HepG2 (cell line): ENCODE data around the gene TATDN3. TPM values are rescaled to one million over a fixed set of nuclear protein-coding genes. Genes with fewer than 3 reads are reported as not detected.

Experiments
- BCLAF1 ChIP-seq: fragments of 450-650 bp; IDR thresholded peaks from 2 replicates; pipeline ENCODE4 v1.6.1; 2017; ENCODE audit warnings: mild to moderate bottlenecking
- CEBPG ChIP-seq: IDR thresholded peaks from 2 replicates; pipeline ENCODE4 v1.6.1; 2016
- IRF2 ChIP-seq: IDR thresholded peaks from 2 replicates; pipeline ENCODE4 v1.6.1; 2018; ENCODE audit warnings: missing genetic modification reagents, missing compliant biosample characterization
- KAT8 ChIP-seq: IDR thresholded peaks from 2 replicates; pipeline ENCODE4 v1.6.1; 2016; ENCODE audit warnings: missing genetic modification reagents, missing compliant biosample characterization
- PHF8 ChIP-seq: sonication (generic); formaldehyde crosslinking; IDR thresholded peaks from 2 replicates; pipeline ENCODE4 v1.5.0; 2020; ENCODE audit warnings: missing genetic modification reagents
- SMC3 ChIP-seq: IDR thresholded peaks from 2 replicates; pipeline ENCODE4 v1.6.1; 2011; ENCODE audit warnings: low read length, improper control_type of control experiment
- SOX5 ChIP-seq: IDR thresholded peaks from 2 replicates; pipeline ENCODE4 v1.6.1; 2016; ENCODE audit warnings: borderline replicate concordance
- TCF7L2 ChIP-seq: IDR thresholded peaks from 2 replicates; pipeline ENCODE4 v1.6.1; 2011; ENCODE audit warnings: mild to moderate bottlenecking, low read depth, low read length, moderate library complexity
- TOE1 ChIP-seq: sonication (generic); formaldehyde crosslinking; IDR thresholded peaks from 2 replicates; pipeline ENCODE4 v1.4.0; 2020; ENCODE audit warnings: mild to moderate bottlenecking, missing genetic modification reagents
- ZBTB10 ChIP-seq: sonication (generic); formaldehyde crosslinking; IDR thresholded peaks from 2 replicates; pipeline ENCODE4 v1.4.0; 2020; ENCODE audit warnings: missing genetic modification reagents, borderline replicate concordance
- ZFP36L1 ChIP-seq: sonication (generic); formaldehyde crosslinking; IDR thresholded peaks from 2 replicates; pipeline ENCODE4 v1.8.0; 2022; ENCODE audit warnings: mild to moderate bottlenecking, missing genetic modification reagents, moderate library complexity
- ZFYVE20 ChIP-seq: sonication (generic); formaldehyde crosslinking; IDR thresholded peaks from 2 replicates; pipeline ENCODE4 v1.8.0; 2023; ENCODE audit warnings: low read depth, mild to moderate bottlenecking, moderate library complexity, missing genetic modification reagents, borderline replicate concordance
- ZNF704 ChIP-seq: sonication (generic); formaldehyde crosslinking; IDR thresholded peaks from 2 replicates; pipeline ENCODE4 v1.8.1; 2023; ENCODE audit warnings: mild to moderate bottlenecking, inconsistent platforms, moderate library complexity, missing genetic modification reagents, borderline replicate concordance
- polyA plus RNA-seq, 8 experiments: library from polyadenylated mRNA; depleted of rRNA in 3 of 8; stranded (reverse) in 7 of 8; unstranded in 1 of 8; fragments of >200 nt; fragmentation: Illumina TruSeq in 4 of 8; extraction: Trizol in 4 of 8; gene quantifications; 2 replicates each; pipeline versions ENCODE4 v1.2.1 to v1.2.3, GENCODE V29; 2011 to 2016; ENCODE audit warnings: low read depth in 4 of 8, missing spikeins in 1 of 8, mixed read lengths in 1 of 8; ENCODE audit not compliant: insufficient read depth in 1 of 8
- total RNA-seq, 5 experiments: library from RNA; depleted of rRNA; stranded (reverse); fragments of >200 nt; fragmentation: Illumina TruSeq; extraction: Trizol; gene quantifications; 2 replicates each; pipeline ENCODE4 v1.2.3, GENCODE V29; 2016; ENCODE audit warnings: low read depth in 1 of 5
- TF ChIP-seq, protein P1 (sequence below): sonication (generic); formaldehyde crosslinking; IDR thresholded peaks from 2 replicates; pipeline ENCODE4 v1.8.0; 2022; ENCODE audit warnings: mild to moderate bottlenecking, missing genetic modification reagents, moderate library complexity
- TF ChIP-seq, protein P2 (sequence below): sonication (generic); formaldehyde crosslinking; IDR thresholded peaks from 2 replicates; pipeline ENCODE4 v1.4.0; 2020; ENCODE audit warnings: missing genetic modification reagents

Gene TATDN3
- total and polyA plus RNA-seq, 2 of the 13 experiments (the other 11 are each of a cell fraction or from before 2014, with no cell fraction given), result 7.3 to 8.6 TPM

GRCh38 chr1:212858461-212859265, 67.0 kb downstream of the TATDN3 start (continued):
- TF ChIP-seq BCLAF1 (no peak), ZFYVE20 (CRISPR knock-in tag) (0 out of 2 replicates have a peak, but pooled peaks have one; percentile 30), TOE1 (0 out of 2 replicates have a peak, but pooled peaks have one; percentile 34), ZNF704 (CRISPR knock-in tag) (no peak; the same call in 1 of the 2 replicates), ZBTB10 (CRISPR knock-in tag) (peak; percentile 30; the same call in 1 of the 2 replicates), SOX5 (CRISPR knock-in tag) (no peak), ZFP36L1 (CRISPR knock-in tag) (no peak), SMC3 (no peak), KAT8 (CRISPR knock-in tag) (no peak), TCF7L2 (no peak), IRF2 (no peak), PHF8 (CRISPR knock-in tag) (peak; percentile 44; the same call in 1 of the 2 replicates), CEBPG (no peak)
- TF ChIP-seq, protein P1, sequence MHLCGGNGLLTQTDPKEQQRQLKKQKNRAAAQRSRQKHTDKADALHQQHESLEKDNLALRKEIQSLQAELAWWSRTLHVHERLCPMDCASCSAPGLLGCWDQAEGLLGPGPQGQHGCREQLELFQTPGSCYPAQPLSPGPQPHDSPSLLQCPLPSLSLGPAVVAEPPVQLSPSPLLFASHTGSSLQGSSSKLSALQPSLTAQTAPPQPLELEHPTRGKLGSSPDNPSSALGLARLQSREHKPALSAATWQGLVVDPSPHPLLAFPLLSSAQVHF, result no peak
- TF ChIP-seq, protein P2, sequence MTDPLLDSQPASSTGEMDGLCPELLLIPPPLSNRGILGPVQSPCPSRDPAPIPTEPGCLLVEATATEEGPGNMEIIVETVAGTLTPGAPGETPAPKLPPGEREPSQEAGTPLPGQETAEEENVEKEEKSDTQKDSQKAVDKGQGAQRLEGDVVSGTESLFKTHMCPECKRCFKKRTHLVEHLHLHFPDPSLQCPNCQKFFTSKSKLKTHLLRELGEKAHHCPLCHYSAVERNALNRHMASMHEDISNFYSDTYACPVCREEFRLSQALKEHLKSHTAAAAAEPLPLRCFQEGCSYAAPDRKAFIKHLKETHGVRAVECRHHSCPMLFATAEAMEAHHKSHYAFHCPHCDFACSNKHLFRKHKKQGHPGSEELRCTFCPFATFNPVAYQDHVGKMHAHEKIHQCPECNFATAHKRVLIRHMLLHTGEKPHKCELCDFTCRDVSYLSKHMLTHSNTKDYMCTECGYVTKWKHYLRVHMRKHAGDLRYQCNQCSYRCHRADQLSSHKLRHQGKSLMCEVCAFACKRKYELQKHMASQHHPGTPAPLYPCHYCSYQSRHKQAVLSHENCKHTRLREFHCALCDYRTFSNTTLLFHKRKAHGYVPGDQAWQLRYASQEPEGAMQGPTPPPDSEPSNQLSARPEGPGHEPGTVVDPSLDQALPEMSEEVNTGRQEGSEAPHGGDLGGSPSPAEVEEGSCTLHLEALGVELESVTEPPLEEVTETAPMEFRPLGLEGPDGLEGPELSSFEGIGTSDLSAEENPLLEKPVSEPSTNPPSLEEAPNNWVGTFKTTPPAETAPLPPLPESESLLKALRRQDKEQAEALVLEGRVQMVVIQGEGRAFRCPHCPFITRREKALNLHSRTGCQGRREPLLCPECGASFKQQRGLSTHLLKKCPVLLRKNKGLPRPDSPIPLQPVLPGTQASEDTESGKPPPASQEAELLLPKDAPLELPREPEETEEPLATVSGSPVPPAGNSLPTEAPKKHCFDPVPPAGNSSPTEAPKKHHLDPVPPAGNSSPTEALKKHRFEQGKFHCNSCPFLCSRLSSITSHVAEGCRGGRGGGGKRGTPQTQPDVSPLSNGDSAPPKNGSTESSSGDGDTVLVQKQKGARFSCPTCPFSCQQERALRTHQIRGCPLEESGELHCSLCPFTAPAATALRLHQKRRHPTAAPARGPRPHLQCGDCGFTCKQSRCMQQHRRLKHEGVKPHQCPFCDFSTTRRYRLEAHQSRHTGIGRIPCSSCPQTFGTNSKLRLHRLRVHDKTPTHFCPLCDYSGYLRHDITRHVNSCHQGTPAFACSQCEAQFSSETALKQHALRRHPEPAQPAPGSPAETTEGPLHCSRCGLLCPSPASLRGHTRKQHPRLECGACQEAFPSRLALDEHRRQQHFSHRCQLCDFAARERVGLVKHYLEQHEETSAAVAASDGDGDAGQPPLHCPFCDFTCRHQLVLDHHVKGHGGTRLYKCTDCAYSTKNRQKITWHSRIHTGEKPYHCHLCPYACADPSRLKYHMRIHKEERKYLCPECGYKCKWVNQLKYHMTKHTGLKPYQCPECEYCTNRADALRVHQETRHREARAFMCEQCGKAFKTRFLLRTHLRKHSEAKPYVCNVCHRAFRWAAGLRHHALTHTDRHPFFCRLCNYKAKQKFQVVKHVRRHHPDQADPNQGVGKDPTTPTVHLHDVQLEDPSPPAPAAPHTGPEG, result no peak
